Nephron (organoid): Measurements from ENCODE around the gene MRTFB.

ENCODE experiments used
- H3K27ac Mint-ChIP-seq, 3 experiments: 2 replicates each; pipeline ENCODE4 v1.8.0; 2020; ENCODE audit warnings: mixed read lengths in 3 of 3, mild to moderate bottlenecking in 2 of 3, moderate library complexity in 1 of 3
- H3K27me3 Mint-ChIP-seq: 2 replicates; pipeline ENCODE4 v1.8.0; 2021; ENCODE audit warnings: low read depth, mild to moderate bottlenecking, moderate library complexity, mixed read lengths
- H3K36me3 Mint-ChIP-seq: 2 replicates; pipeline ENCODE4 v1.8.0; 2020; ENCODE audit warnings: low read depth, mixed read lengths
- H3K4me1 Mint-ChIP-seq: 2 replicates; pipeline ENCODE4 v1.8.0; 2020; ENCODE audit warnings: mixed read lengths
- H3K4me3 Mint-ChIP-seq, 3 experiments: 2 replicates each; pipeline ENCODE4 v1.8.0; 2020; ENCODE audit warnings: mild to moderate bottlenecking in 3 of 3, mixed read lengths in 3 of 3, moderate library complexity in 2 of 3
- H3K9me3 Mint-ChIP-seq: 2 replicates; pipeline ENCODE4 v1.8.0; 2020; ENCODE audit warnings: mixed read lengths
- CTCF ChIP-seq, 3 experiments: fragments of 200-600 bp; sonication (generic); IDR thresholded peaks; one replicate each; pipeline ENCODE4 v1.5.0; 2021; ENCODE audit warnings: antibody characterized with exemption in 3 of 3; ENCODE audit not compliant: unreplicated experiment in 3 of 3

Gene MRTFB

GRCh38 chr16:14202095-14202494, 131.0 kb downstream of the MRTFB start:
- Mint-ChIP-seq H3K4me1 (peaks cover 9% of the 10 kb centered on the region), H3K36me3 (peaks cover 31% of the 10 kb centered on the region), H3K27ac (no peak overlapping the region), H3K9me3 (no peaks in the 10 kb centered on the region), H3K27me3 (no peaks in the 10 kb centered on the region), H3K4me3 (no peak overlapping the region)
- TF ChIP-seq CTCF (IDR thresholded peaks at IDR 0.05; ENCODE audit: unreplicated experiment in 3 of 3) = no peak

GRCh38 chr16:14202697-14203096, 131.6 kb downstream of the MRTFB start:
- peak overlapping the region; percentile 21 to 61 (median 37) for H3K27ac Mint-ChIP-seq
- H3K4me3 Mint-ChIP-seq = no peak overlapping the region
- no peaks in the 10 kb centered on the region for H3K9me3 Mint-ChIP-seq
- peak; percentile 23 to 38 (median 27) for TF ChIP-seq CTCF (IDR thresholded peaks at IDR 0.05; ENCODE audit: unreplicated experiment in 3 of 3)
- H3K36me3 Mint-ChIP-seq = peaks cover 25% of the 10 kb centered on the region
- no peaks in the 10 kb centered on the region for H3K27me3 Mint-ChIP-seq
- H3K4me1 Mint-ChIP-seq = peaks cover 9% of the 10 kb centered on the region

- Mint-ChIP-seq H3K4me3 (no peak overlapping the region), H3K36me3 (peaks cover 22% of the 10 kb centered on the region), H3K4me1 (peaks cover 9% of the 10 kb centered on the region), H3K27ac (peak overlapping the region; percentile 21 to 61 (median 37)), H3K9me3 (no peaks in the 10 kb centered on the region), H3K27me3 (no peaks in the 10 kb centered on the region)
- TF ChIP-seq CTCF (IDR thresholded peaks at IDR 0.05; ENCODE audit: unreplicated experiment in 3 of 3) = no peak
These were observed 132.0 kb downstream of the MRTFB start for GRCh38 chr16:14203166-14203565.

- no peak for TF ChIP-seq CTCF (IDR thresholded peaks at IDR 0.05; ENCODE audit: unreplicated experiment in 3 of 3)
- no peak overlapping the region for H3K27ac Mint-ChIP-seq
- peaks cover 9% of the 10 kb centered on the region for H3K4me1 Mint-ChIP-seq
- no peaks in the 10 kb centered on the region for H3K27me3 Mint-ChIP-seq
- no peak overlapping the region for H3K4me3 Mint-ChIP-seq
- H3K9me3 Mint-ChIP-seq = no peaks in the 10 kb centered on the region
- peaks cover 6% of the 10 kb centered on the region for H3K36me3 Mint-ChIP-seq
These were observed 134.5 kb downstream of the MRTFB start for GRCh38 chr16:14205666-14206065.

GRCh38 chr16:14211856-14212543, 140.9 kb downstream of the MRTFB start:
- no peak for TF ChIP-seq CTCF (IDR thresholded peaks at IDR 0.05; ENCODE audit: unreplicated experiment in 3 of 3)
- Mint-ChIP-seq H3K27me3 (no peaks in the 10 kb centered on the region), H3K4me3 (no peak overlapping the region), H3K4me1 (no peaks in the 10 kb centered on the region), H3K36me3 (peaks cover 37% of the 10 kb centered on the region), H3K27ac (no peak overlapping the region), H3K9me3 (no peaks in the 10 kb centered on the region)

GRCh38 chr16:14215941-14216340, 144.8 kb downstream of the MRTFB start:
- H3K4me3 Mint-ChIP-seq = no peak overlapping the region
- H3K4me1 Mint-ChIP-seq = no peaks in the 10 kb centered on the region
- H3K36me3 Mint-ChIP-seq = peaks cover 70% of the 10 kb centered on the region
- no peak for TF ChIP-seq CTCF (IDR thresholded peaks at IDR 0.05; ENCODE audit: unreplicated experiment in 3 of 3)
- H3K27ac Mint-ChIP-seq = no peak overlapping the region
- H3K27me3 Mint-ChIP-seq = no peaks in the 10 kb centered on the region
- H3K9me3 Mint-ChIP-seq = no peaks in the 10 kb centered on the region
